GM18508 (cell line): Measurements from ENCODE around the gene KLK8.

Experiments
- ATAC-seq: cut with Tn5 transposase; IDR thresholded peaks from one replicate; pipeline ENCODE4 v1.9.1; 2021; ENCODE audit warnings: moderate number of reproducible peaks; ENCODE audit not compliant: insufficient read depth, unreplicated experiment

The KLK8 gene, protein sequence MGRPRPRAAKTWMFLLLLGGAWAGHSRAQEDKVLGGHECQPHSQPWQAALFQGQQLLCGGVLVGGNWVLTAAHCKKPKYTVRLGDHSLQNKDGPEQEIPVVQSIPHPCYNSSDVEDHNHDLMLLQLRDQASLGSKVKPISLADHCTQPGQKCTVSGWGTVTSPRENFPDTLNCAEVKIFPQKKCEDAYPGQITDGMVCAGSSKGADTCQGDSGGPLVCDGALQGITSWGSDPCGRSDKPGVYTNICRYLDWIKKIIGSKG

DNA sequence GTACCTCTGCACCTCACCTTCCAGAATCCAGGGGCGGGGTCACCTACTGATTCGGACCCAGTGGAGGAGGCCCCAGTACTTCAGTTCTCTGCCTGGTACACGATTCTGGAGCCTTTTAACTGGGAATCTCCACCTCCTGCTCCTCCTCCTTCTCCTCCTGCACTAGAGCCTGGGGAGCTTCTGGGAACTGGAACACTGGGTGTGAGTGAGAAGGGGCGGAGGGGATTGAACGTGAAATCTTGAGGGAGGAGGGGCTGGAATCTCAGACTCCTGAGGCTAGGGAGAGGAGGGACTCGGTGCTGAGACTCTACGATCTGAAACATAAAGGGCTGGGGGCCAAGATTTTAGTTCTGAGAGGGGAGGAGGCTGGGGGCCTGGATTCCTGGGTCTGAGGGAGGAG, at the start of gene KLK8:
Gene KLK8, minus strand, starts transcription at position 90 of the 400 bp plus-strand sequence. CDS start 437 bp downstream, outside the sequence.
- ATAC-seq, result no peak

DNA sequence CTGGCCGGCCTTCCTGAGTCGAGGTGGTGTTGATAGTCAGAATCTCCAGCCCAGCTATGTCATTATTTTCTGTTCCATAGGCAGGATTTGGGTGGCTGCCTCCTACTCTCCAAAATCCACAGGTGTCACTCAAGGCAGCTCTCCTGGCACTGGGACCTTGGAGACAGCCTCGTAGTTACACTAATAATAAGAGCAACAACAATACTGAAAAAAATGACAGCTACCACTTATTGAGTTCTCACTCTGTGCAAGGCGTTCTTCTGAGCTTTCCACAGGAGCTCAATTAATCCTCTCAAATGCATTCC, 45.6 kb upstream of the KLK8 start:
- ATAC-seq, result no peak

DNA sequence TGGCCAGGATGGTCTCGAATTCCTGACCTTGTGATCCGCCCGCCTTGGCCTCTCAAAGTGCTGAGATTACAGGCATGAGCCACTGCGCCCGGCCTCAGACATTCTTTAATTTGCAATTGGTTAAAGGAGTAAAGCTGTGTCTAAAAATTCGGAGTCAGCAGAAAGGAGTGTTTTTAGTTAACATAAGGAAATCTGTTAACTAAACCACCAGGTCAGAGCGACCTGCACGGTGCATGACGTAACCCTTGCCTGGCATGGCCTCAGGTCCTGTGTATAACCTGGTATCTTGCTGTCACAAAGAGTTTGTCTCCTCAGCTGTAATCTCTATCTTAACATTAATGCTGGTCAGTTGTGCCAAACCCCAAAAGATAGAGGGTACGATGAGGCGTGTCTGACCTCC, 42.9 kb upstream of the KLK8 start:
- no peak for ATAC-seq

DNA sequence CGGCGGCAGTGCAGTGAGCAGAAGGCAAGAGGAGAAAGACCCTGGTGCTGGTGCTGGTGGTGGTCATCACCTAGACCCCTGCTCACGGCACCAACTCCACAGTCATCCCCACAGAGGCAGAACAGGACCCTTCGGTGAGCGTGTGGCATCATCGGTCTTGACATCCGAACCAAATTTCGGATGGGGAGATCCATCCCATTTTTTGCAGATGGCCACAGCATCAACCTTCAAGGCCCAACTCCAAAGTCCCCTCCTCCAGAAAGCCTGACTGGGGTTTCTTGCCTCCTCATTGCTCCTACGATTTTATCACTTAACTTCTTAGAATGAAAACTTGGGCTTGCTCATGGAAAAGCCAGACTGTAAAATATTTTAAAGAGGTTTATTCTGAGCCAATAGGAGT, 42.1 kb upstream of the KLK8 start:
- no peak for ATAC-seq

DNA sequence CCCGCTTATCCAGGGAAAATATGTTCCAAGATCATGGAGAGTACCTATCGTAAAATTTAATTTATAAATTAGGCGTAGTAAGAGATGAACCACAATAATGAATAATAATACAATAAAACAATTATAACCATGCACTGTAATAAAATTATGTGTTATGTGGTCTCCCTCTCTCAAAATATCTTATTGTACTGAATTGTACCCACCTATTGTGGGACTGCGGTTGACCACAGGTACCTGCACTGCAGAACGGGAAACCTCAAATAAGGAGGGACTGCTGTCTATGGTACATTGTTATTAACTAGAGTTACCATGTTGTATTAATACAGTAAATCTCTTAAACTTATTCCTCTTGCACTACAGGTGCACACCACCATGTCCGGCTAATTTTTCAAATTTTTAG, 38.7 kb upstream of the KLK8 start:
- ATAC-seq, result no peak

DNA sequence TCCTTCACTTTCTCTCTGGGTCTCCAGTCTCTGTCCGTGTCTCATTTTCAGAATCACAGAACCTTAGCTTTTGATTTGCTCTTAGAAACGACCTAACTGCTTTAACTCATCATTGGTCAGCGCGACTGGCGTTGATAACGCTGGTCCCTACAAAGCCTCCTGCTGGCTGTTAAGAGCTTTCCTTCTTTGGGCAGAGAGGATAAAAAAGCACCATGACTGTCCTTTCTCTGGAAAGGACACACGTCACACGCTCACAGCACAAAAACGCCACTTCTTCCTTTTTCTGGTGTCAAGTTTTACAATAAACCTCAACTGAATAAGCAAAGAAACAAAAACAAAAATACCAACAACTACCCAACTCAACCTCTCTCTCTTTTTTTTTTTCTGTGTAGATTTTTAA, 35.1 kb upstream of the KLK8 start:
- no peak for ATAC-seq

DNA sequence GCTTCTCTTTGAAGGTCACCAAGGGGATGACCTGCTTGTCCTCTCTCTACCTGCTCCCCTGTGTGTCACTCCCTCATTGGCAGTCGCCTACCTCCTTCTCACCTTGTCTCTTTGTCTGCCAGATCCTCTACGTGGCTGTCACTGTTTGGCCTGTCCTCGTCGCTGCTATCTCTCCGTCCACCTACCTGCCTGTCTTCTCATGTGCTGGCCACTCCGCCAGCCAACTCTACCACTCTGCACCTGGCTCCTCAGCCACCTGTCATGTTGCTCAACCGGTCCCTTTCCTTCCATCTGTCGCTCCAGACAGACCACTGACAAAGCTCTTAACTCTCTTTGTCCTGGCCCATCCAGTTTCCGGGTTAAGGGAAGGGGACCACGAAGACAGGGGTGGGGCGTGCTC, 33.3 kb upstream of the KLK8 start, which contains the start of gene KLK12:
Gene KLK12, minus strand, starts transcription at position 299 of the 400 bp plus-strand sequence. CDS start 381 bp downstream, outside the sequence.
- ATAC-seq, result no peak

DNA sequence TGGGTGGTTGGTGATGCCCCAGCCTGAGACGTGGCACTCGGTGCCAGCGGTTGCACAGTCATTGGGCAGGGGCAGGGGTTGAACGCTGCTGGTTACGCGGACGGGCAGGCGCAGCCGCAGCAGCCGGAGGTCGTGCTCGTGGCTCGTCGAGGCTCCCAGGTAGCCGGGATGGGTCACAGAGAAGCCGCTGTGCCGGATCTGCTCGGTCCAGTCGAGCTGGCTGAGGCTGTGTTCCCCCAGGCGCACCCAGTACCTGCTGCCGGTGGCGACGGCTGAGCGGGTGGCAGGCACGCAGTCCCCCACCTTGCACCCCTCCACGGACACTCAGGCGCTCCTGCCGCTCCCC, 30.4 kb upstream of the KLK8 start:
- no peak for ATAC-seq

DNA sequence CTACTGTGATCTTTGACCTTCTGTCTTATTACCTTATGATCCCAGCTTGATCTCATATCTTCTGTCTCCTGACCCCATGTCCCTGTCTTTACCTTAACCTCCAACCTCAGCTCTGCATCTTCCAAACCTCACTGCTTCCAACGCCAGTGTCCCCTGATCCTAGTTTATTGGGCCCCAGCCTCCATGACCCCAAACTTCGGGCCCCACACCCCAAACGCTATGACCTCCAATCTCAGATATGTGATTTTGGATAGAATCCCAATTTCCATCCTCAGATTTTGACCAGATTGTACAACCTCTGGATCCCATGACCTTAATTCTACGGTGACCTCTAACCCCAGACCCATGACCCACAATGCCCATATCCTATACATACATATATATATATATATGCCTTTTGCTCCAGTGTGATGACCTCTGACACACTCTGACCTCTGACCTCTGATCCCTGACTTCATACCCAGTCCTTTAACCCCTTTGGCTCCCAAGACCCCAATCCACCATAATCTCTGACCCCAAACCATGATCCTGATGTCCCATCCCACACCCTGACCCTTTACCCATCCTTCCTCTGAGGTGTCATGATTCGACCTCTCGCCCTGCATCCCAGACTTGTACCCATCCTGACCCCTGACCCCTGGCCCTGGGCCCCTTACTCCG, 29.9 kb upstream of the KLK8 start:
- no peak for ATAC-seq

DNA sequence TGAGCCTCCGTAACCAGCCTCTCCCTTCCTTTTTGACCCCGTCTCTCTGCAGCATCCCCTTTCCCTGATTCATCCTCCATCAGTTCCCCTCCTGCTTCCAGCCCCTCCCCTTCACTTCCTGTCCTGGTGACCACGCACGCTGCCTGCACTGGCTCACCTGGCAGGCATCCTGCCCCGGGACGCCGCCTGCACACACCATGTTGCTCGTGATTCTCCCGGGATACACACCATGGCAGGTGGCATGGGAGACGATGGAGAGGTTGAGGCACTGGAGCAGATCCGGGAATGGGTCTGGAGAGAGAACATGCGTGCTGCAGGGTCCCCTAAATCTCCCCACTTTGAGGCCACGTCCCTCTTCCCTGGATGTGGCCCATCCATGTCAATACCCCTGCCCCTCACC, 29.2 kb upstream of the KLK8 start:
- no peak for ATAC-seq

DNA sequence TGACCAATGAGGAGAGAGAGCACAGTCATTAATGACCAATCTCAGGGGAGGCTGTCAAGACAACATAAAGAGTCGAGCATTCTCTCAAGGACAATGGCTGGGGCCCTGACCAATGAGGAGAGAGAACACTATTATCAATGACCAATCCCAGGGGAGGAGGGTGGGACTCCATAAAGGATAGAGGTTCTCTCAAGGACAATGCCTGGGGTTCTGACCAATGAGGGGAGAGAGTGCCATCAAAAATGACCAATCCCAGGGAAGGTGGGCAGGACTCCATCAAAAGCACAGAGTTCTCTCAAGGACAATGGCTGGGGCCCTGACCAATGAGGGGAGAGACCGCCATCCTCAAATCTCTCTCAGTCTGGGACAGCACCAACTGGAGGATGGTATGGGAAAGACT, 28.3 kb upstream of the KLK8 start:
- no peak for ATAC-seq

DNA sequence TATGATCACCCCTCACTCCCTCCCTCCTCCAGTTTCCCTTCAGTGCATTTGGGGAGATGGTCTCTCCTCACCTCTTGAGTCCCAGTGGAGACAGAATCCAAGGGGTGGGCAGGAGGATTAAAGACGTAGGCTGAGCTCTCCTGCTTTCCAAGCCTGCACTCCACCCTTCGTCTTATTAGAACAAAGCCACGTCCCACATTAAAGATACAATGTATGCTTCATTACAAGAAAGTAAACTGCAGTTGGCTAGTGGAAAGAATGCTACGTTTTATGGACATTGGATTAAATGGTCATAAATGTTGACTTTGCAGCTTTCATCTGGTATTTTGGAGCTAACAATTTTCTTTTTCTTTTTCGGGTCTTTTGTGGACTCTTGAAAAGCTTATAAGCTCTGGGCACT, 26.5 kb upstream of the KLK8 start:
- no peak for ATAC-seq

DNA sequence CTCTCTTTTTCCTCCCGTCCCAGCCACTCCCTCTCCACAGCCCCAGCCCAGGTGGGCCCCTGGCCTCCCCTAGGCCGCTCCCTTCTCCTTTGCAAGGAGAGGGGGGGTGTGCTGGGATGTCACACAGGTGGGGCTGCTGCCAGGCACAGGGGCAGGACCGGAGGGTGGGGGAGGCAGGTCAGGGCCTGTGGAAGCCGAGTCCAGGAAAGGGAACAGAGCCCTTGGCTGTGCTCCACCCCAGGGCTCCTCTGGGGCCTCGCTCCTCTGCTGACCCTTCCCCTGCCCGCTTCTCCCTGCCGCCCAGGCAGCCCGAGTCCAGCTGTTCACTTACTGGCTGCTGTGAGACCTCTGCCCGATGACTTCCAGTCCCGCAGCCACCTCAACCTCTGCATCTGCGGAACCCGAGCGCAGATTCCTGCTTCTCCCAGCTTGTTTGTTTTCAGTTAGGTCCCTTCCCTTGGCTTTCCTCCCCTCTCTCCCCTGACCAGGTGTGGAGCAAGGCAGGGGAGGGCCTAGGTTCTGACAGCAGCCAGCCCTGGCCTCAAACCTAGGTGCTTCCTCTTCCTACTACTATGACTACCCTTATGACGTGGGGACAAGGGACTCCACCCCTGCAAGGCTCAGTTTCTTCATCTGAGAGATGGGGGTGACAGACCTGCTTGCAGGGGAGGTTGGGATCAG, 25.9 kb upstream of the KLK8 start:
- ATAC-seq, result no peak

DNA sequence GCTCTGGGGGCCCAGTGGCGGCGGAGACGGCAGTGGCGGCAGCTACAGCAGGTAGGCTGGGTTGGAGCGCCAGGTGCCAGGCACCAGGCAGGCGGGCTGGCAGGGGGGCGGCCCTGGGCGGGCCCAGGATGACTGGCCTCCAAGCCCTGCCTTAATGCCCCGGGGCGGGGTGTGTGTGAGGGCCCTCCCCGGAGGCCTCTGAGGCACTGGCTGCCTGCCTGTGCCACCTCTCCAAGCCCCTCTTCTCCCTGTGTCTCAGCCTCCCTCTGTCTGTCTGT, 25.1 kb upstream of the KLK8 start, which contains the start of gene KLK11:
Gene KLK11, minus strand, starts transcription at position 63 of the 278 bp plus-strand sequence. CDS start 985 bp downstream, outside the sequence.
- no peak for ATAC-seq

DNA sequence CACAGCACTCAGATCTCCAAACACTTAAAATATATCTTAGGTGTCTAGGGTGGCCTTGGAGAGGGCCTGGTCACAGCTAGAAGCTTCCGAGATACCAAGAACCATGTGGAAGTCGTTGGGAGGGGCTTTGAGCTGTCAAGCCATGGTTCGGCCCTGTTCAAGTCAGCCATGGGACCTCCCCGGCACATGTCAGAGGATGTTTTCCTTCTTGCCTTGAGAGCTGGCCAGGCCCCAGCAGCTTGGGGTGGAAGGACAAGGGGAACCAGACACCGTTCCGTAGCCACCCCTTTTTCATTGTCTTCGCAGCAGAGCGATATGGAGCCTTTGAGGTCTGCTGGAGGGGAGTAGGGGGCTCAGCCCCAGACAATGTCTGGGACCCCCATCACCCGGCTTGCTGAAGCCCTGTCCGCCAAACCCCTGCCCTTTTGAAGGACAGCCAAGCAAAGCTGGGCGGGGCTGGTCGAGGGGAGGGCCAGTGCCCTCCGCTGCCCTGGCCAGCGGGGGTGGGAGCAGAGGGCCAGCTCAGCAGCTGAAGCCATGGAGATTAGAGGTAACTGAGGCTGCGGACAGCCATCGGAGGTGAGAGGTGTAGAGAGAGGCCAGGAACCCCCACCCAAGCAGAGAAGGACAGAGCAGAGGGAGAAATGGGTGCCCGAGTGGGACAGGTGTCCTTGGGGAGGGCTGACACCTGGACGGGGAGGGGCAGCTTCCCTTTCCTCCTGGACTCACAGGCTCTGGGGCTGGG, 24.6 kb upstream of the KLK8 start:
- ATAC-seq, result no peak

DNA sequence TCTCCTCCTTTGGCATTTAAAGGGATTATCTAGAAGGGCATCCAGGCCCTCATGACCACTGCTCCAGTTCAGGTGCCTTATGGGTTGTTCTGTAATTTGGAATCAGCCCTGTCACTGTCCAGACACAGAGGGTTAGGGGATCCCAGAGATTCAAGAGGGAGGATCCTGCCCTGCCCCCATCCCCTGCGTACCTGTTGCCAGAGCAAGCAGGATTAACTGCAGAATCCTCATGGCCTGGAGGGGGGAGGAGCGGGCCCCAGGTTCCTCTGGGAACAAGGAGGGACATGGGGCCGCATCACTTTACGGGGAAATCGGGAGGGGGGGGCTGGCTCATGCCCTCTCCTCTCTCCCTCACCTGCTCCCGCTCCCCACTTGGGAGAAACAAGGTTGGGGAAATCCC, 24.0 kb upstream of the KLK8 start:
- ATAC-seq, result no peak

DNA sequence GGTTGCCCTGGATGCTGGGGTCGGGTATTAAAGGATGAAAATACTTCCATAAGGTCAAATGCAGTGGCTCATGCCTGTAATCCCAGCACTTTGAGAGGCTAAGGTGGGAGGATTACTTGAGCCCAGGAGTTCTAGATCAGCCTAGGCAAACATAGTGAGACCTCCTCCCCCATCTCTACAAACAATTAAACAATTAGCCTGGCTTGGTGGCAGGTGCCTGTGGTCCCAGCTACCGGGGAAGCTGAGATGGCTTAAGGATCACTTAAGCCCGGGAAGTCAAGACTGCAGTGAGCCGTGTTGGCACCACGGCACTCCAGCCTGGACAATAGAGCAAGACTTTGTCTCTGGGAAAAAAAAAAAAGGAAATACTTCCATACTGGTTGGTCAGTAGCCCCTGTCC, 23.5 kb upstream of the KLK8 start:
- no peak for ATAC-seq

DNA sequence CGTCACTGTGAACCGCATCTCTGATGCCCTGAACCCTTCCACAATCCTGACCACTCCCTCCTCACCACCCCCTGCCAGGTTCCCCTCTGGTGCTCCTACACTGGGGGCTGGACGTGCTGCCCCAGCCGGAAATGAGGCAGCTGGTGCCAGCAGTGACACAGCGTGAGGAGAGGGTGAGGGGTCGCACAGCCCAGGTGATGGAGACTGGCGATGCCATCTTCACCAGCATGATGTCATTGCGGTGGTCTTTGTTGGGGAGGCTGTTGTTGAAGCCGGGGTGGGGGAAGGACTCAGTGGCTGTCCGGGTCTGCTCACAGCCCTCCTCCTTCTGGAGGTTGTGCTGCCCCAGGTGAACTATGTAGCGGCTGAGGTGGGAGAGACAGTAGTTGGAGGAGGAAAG, 22.5 kb upstream of the KLK8 start:
- ATAC-seq, result no peak

DNA sequence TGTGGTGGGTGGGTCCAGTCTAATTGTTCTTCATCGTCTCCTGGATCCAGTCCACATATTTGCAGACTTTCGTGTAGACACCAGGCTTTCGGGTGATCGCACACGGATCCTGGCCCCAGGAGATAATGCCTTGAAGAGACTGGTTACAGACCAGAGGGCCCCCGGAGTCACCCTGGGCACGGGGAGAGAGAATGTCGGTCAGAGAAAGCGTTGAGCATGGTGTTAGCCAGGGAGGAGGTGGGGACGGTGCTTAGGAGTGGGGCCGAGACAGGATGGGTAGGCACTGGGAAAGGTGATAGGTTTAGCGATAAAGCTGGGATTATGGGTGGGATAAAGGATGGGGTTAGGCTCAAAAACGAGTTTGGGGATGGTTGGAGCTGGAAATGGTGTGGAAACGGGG, 21.1 kb upstream of the KLK8 start:
- no peak for ATAC-seq

DNA sequence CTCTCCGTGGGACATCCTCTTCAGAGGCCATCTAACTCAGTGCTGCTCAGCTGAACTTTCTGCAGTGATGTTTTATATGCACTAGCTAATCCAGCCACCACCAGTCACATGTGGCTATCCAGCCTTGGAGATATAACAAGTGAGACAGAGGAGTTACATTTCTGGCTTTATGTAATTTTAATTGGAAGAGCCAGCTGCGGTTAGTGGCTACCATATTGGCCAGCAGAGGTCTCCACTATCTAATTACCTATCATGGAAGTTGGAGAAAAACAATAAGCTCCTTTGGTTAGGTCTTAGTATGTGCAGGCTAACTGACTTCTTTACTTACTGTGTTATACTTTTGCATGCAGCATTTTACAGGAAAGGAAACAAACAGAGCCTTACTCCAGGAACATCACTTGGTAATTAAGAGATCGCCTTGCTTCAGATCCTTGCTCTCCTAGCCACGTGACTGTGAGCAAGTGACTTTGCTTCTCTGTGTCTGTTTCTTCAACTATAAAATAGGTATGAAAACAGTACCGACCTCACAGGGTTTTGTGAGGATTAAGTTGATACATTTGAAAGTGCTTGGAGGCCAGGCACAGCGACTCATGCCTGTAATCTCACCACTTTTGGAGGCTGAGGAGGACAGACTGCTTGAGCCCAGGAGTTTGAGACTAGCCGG, 19.7 kb upstream of the KLK8 start:
- ATAC-seq, result no peak

DNA sequence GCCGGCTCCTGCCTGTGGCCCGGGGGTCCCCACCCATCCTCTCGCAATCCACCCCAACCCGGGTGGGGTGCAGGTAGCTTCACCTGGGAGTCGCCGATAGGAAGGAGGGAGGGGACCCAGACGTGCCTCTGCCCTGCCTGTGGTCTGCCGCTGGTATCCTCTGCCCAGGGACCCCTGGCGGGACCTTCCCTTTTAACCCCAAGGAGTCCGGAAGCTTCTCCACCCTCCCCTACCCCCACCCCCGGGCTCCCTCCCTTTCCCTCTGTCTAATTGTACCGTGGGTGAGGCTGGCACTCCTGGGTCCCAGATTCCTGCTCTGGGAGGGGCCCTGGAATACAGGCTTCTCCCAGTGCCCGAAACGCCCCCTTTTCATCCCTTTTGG, 18.1 kb upstream of the KLK8 start, which contains the start of gene KLK10:
Gene KLK10, minus strand, starts transcription at position 166 of the 382 bp plus-strand sequence. CDS start 579 bp downstream, outside the sequence.
- ATAC-seq, result no peak
